HEK293 (cell line): ENCODE measurements around the gene DEAF1.

ENCODE experiments used
- CTCF ChIA-PET: fragments of 350-600 bp; formaldehyde crosslinking; extraction: SDS; loops from one replicate; lab custom pipeline; 2021; ENCODE audit warnings: antibody characterized with exemption; lab: Yijun Ruan, JAX
- POLR2A ChIA-PET: fragments of 300-600 bp; formaldehyde crosslinking; extraction: SDS; loops from one replicate; lab custom pipeline; 2020; ENCODE audit warnings: antibody characterized with exemption, inconsistent platforms; lab: Yijun Ruan, JAX
- H3K27ac ChIP-seq: fragments of 200-500 bp; sonication (Bioruptor generic); 2 replicates; pipeline ENCODE4 v1.5.1; 2014; ENCODE audit warnings: low read depth, low read length, control low read depth, inconsistent platforms; ENCODE audit errors: extremely low read depth
- H3K36me3 ChIP-seq, 2 experiments: fragments of 200-500 bp in 1 of 2; sonication (Bioruptor generic) in 1 of 2; 1 replicate in 1 of 2; 2 replicates in 1 of 2; pipeline ENCODE4 v1.5.1; 2014 to 2017; ENCODE audit warnings: inconsistent platforms in 2 of 2, low read length in 2 of 2; ENCODE audit not compliant: control insufficient read depth in 2 of 2, insufficient read depth in 1 of 2
- H3K4me1 ChIP-seq: fragments of 200-500 bp; sonication (Bioruptor generic); 2 replicates; pipeline ENCODE4 v1.5.1; 2014; ENCODE audit warnings: mild to moderate bottlenecking, low read length, inconsistent platforms; ENCODE audit not compliant: control insufficient read depth, insufficient read depth
- H3K4me3 ChIP-seq: 2 replicates; pipeline ENCODE4 v1.5.1; 2011; ENCODE audit warnings: low read depth, mild to moderate bottlenecking, control low read depth, low read length, moderate library complexity
- H3K9me3 ChIP-seq: fragments of 200-500 bp; sonication (Bioruptor generic); 2 replicates; pipeline ENCODE4 v1.5.1; 2014; ENCODE audit warnings: low read depth, low read length, inconsistent platforms; ENCODE audit not compliant: control insufficient read depth, insufficient read depth
- KLF9 ChIP-seq: fragments of 450-650 bp; formaldehyde crosslinking; IDR thresholded peaks from 2 replicates; pipeline ENCODE4 v1.5.1; 2016; ENCODE audit warnings: missing biosample characterization, missing genetic modification characterization, low read depth
- WT1 ChIP-seq: fragments of 450-650 bp; formaldehyde crosslinking; IDR thresholded peaks from 2 replicates; pipeline ENCODE4 v1.5.1; 2016; ENCODE audit warnings: missing biosample characterization, missing genetic modification characterization
- YY1 ChIP-seq: fragments of 450-650 bp; formaldehyde crosslinking; IDR thresholded peaks from 2 replicates; pipeline ENCODE4 v1.5.1; 2018; ENCODE audit warnings: missing biosample characterization, missing genetic modification characterization
- ZBTB17 ChIP-seq: fragments of 450-650 bp; formaldehyde crosslinking; IDR thresholded peaks from 2 replicates; pipeline ENCODE4 v1.5.1; 2016; ENCODE audit warnings: missing biosample characterization, missing genetic modification characterization
- ZBTB48 ChIP-seq: fragments of 450-650 bp; formaldehyde crosslinking; IDR thresholded peaks from 2 replicates; pipeline ENCODE4 v1.5.1; 2016; ENCODE audit warnings: missing biosample characterization, missing genetic modification characterization
- ZNF10 ChIP-seq: fragments of 450-650 bp; formaldehyde crosslinking; IDR thresholded peaks from 2 replicates; pipeline ENCODE4 v1.5.1; 2017; ENCODE audit warnings: missing biosample characterization, missing genetic modification characterization
- ZNF121 ChIP-seq: fragments of 450-650 bp; formaldehyde crosslinking; IDR thresholded peaks from 2 replicates; pipeline ENCODE4 v1.5.1; 2016; ENCODE audit warnings: missing biosample characterization, missing genetic modification characterization
- ZNF138 ChIP-seq: fragments of 450-650 bp; formaldehyde crosslinking; IDR thresholded peaks from 2 replicates; pipeline ENCODE4 v1.5.1; 2016; ENCODE audit warnings: missing biosample characterization, missing genetic modification characterization, borderline replicate concordance
- ZNF24 ChIP-seq: fragments of 450-650 bp; formaldehyde crosslinking; IDR thresholded peaks from 2 replicates; pipeline ENCODE4 v1.5.1; 2016; ENCODE audit warnings: missing biosample characterization, missing genetic modification characterization
- ZNF248 ChIP-seq: fragments of 450-650 bp; formaldehyde crosslinking; IDR thresholded peaks from 2 replicates; pipeline ENCODE4 v1.5.1; 2017; ENCODE audit warnings: missing biosample characterization, missing genetic modification characterization
- ZNF311 ChIP-seq: fragments of 450-650 bp; formaldehyde crosslinking; IDR thresholded peaks from 2 replicates; pipeline ENCODE4 v1.5.1; 2017; ENCODE audit warnings: missing biosample characterization, missing genetic modification characterization, borderline replicate concordance
- ZNF394 ChIP-seq: fragments of 450-650 bp; formaldehyde crosslinking; IDR thresholded peaks from 2 replicates; pipeline ENCODE4 v1.5.1; 2016; ENCODE audit warnings: missing biosample characterization, missing genetic modification characterization, mild to moderate bottlenecking, moderate library complexity, borderline replicate concordance
- ZNF530 ChIP-seq: fragments of 450-650 bp; formaldehyde crosslinking; IDR thresholded peaks from 2 replicates; pipeline ENCODE4 v1.5.1; 2016; ENCODE audit warnings: low read depth, missing biosample characterization, missing genetic modification characterization
- ZNF626 ChIP-seq: fragments of 450-650 bp; sonication (Bioruptor Pico); formaldehyde crosslinking; IDR thresholded peaks from 2 replicates; pipeline ENCODE4 v1.5.1; 2018; ENCODE audit warnings: missing biosample characterization, missing genetic modification characterization, inconsistent platforms
- ZNF768 ChIP-seq: fragments of 450-650 bp; formaldehyde crosslinking; IDR thresholded peaks from 2 replicates; pipeline ENCODE4 v1.5.1; 2018; ENCODE audit warnings: missing biosample characterization, mild to moderate bottlenecking, missing genetic modification characterization
- ZNF830 ChIP-seq: fragments of 450-650 bp; IDR thresholded peaks from 2 replicates; pipeline ENCODE4 v1.5.0; 2018; ENCODE audit warnings: missing biosample characterization, missing genetic modification characterization, low read depth, mild to moderate bottlenecking, moderate library complexity
- TF ChIP-seq, protein P1 (sequence below): fragments of 450-650 bp; formaldehyde crosslinking; IDR thresholded peaks from 2 replicates; pipeline ENCODE4 v1.5.0; 2017; ENCODE audit warnings: missing biosample characterization, missing genetic modification characterization, borderline replicate concordance
- TF ChIP-seq, protein P2 (sequence below): fragments of 450-650 bp; formaldehyde crosslinking; IDR thresholded peaks from 2 replicates; pipeline ENCODE4 v1.5.1; 2016; ENCODE audit warnings: missing biosample characterization, missing genetic modification characterization
- TF ChIP-seq, protein P3 (sequence below): fragments of 450-650 bp; formaldehyde crosslinking; IDR thresholded peaks from 2 replicates; pipeline ENCODE4 v1.5.1; 2016; ENCODE audit warnings: missing biosample characterization, missing genetic modification characterization
- TF ChIP-seq, protein P4 (sequence below): fragments of 450-650 bp; formaldehyde crosslinking; IDR thresholded peaks from 2 replicates; pipeline ENCODE4 v1.5.1; 2016; ENCODE audit warnings: missing biosample characterization, missing genetic modification characterization
- TF ChIP-seq, protein P5 (sequence below): fragments of 450-650 bp; formaldehyde crosslinking; IDR thresholded peaks from 2 replicates; pipeline ENCODE4 v1.5.1; 2016; ENCODE audit warnings: missing biosample characterization, missing genetic modification characterization
- TF ChIP-seq, protein P6 (sequence below): sonication (generic); formaldehyde crosslinking; IDR thresholded peaks from 2 replicates; pipeline ENCODE4 v1.8.1; 2022; ENCODE audit warnings: mild to moderate bottlenecking, moderate library complexity, missing genetic modification reagents
- TF ChIP-seq, protein P7 (sequence below): fragments of 450-650 bp; formaldehyde crosslinking; IDR thresholded peaks from 2 replicates; pipeline ENCODE4 v1.5.1; 2016; ENCODE audit warnings: missing biosample characterization, missing genetic modification characterization

The DEAF1 gene

DNA sequence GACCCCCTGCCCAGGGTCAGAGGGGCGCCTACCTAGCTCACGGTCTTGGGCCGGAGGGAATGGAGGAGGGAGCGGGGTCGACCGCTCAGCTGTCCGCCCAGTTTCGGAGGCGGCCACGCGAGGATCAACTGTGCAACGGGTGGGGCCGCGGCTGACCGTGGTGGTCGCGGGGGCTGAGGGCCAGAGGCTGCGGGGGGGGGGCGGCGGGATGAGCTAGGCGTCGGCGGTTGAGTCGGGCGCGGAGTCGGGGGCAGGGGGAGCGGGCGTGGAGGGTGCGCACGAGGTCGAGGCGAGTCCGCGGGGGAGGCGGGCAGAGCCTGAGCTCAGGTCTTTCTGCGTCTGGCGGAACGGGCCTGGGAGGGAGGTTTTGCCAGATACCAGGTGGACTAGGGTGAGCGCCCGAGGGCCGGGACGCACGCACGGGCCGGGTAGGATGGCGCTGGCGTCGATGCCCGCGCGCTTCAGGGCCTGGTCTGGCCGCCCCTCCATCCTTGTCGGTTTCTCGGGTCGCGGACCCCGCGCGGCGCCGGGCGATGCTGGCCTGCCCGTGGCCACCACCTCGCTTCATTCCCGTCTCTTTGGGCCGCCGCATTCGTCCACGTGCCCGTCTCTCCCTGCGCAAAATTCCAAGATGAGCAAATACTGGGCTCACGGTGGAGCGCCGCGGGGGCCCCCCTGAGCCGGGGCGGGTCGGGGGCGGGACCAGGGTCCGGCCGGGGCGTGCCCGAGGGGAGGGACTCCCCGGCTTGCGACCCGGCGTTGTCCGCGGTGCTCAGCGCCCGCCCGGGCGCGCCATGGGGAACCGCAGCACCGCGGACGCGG lies 58.3 kb downstream of the DEAF1 start, which contains the start of gene DRD4 (continued):
- TF ChIP-seq ZNF768 (tag by site-specific recombination), result no peak
- no peak for TF ChIP-seq ZNF394 (tag by site-specific recombination)
- TF ChIP-seq ZNF121 (tag by site-specific recombination), result no peak
- no peak for TF ChIP-seq YY1
- TF ChIP-seq, protein P1, sequence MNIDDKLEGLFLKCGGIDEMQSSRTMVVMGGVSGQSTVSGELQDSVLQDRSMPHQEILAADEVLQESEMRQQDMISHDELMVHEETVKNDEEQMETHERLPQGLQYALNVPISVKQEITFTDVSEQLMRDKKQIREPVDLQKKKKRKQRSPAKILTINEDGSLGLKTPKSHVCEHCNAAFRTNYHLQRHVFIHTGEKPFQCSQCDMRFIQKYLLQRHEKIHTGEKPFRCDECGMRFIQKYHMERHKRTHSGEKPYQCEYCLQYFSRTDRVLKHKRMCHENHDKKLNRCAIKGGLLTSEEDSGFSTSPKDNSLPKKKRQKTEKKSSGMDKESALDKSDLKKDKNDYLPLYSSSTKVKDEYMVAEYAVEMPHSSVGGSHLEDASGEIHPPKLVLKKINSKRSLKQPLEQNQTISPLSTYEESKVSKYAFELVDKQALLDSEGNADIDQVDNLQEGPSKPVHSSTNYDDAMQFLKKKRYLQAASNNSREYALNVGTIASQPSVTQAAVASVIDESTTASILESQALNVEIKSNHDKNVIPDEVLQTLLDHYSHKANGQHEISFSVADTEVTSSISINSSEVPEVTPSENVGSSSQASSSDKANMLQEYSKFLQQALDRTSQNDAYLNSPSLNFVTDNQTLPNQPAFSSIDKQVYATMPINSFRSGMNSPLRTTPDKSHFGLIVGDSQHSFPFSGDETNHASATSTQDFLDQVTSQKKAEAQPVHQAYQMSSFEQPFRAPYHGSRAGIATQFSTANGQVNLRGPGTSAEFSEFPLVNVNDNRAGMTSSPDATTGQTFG (tag by site-specific recombination), result no peak
- no peak for TF ChIP-seq ZNF530 (tag by site-specific recombination)
- no peak for TF ChIP-seq ZNF138 (tag by site-specific recombination)
- no peak for TF ChIP-seq KLF9 (tag by site-specific recombination)
- TF ChIP-seq, protein P2, sequence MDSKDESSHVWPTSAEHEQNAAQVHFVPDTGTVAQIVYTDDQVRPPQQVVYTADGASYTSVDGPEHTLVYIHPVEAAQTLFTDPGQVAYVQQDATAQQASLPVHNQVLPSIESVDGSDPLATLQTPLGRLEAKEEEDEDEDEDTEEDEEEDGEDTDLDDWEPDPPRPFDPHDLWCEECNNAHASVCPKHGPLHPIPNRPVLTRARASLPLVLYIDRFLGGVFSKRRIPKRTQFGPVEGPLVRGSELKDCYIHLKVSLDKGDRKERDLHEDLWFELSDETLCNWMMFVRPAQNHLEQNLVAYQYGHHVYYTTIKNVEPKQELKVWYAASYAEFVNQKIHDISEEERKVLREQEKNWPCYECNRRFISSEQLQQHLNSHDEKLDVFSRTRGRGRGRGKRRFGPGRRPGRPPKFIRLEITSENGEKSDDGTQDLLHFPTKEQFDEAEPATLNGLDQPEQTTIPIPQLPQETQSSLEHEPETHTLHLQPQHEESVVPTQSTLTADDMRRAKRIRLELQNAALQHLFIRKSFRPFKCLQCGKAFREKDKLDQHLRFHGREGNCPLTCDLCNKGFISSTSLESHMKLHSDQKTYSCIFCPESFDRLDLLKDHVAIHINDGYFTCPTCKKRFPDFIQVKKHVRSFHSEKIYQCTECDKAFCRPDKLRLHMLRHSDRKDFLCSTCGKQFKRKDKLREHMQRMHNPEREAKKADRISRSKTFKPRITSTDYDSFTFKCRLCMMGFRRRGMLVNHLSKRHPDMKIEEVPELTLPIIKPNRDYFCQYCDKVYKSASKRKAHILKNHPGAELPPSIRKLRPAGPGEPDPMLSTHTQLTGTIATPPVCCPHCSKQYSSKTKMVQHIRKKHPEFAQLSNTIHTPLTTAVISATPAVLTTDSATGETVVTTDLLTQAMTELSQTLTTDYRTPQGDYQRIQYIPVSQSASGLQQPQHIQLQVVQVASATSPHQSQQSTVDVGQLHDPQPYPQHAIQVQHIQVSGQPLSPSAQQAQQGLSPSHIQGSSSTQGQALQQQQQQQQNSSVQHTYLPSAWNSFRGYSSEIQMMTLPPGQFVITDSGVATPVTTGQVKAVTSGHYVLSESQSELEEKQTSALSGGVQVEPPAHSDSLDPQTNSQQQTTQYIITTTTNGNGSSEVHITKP, result no peak

DNA sequence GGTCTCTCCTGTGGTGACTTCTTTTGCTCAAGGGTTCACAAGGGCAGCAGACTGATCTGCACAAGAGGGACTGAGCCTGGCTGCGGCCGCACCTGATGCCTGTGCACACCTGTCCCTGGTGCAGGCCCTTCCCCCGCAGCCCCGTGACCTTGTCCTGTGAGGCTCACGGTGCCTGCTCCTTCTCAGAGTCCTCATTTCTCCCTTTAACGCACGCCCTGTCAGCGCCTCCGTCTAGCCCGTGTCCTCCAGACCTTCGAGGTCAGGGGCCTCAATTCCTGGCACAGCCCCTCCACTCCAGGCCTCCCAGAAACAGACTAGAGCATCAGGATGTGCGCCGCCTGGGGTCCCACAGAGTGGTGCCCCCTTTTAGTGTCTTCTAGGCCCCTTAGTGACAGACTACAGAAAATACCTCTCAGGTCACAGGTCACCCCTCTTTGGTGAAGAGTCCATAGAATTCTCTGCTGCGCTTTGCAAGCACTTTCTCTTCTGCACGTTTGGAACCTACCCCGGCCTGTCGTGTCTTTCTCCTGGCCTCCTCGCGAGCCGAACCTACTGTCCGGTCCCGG lies 59.0 kb downstream of the DEAF1 start:
- Histone ChIP-seq H3K27ac (no peak overlapping the region), H3K36me3 (peaks cover 0 to 16% of the 10 kb centered on the region in 2 experiments; a peak in 2 of 3 replicates), H3K4me3 (no peak overlapping the region), H3K4me1 (no peaks in the 10 kb centered on the region), H3K9me3 (no peaks in the 10 kb centered on the region)
- ChIA-PET POLR2A (no interaction called here), CTCF (interaction anchor here (0.6 kb wide), 1 partner anchor 188 kb away, joined by 3 read pairs; no protein-coding TSS in a partner anchor)
- TF ChIP-seq, protein P3, sequence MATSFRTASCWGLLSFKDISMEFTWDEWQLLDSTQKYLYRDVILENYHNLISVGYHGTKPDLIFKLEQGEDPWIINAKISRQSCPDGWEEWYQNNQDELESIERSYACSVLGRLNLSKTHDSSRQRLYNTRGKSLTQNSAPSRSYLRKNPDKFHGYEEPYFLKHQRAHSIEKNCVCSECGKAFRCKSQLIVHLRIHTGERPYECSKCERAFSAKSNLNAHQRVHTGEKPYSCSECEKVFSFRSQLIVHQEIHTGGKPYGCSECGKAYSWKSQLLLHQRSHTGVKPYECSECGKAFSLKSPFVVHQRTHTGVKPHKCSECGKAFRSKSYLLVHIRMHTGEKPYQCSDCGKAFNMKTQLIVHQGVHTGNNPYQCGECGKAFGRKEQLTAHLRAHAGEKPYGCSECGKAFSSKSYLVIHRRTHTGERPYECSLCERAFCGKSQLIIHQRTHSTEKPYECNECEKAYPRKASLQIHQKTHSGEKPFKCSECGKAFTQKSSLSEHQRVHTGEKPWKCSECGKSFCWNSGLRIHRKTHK, result no peak
- TF ChIP-seq, protein P4, sequence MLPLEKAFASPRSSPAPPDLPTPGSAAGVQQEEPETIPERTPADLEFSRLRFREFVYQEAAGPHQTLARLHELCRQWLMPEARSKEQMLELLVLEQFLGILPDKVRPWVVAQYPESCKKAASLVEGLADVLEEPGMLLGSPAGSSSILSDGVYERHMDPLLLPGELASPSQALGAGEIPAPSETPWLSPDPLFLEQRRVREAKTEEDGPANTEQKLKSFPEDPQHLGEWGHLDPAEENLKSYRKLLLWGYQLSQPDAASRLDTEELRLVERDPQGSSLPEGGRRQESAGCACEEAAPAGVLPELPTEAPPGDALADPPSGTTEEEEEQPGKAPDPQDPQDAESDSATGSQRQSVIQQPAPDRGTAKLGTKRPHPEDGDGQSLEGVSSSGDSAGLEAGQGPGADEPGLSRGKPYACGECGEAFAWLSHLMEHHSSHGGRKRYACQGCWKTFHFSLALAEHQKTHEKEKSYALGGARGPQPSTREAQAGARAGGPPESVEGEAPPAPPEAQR, result no peak
- TF ChIP-seq, protein P5, sequence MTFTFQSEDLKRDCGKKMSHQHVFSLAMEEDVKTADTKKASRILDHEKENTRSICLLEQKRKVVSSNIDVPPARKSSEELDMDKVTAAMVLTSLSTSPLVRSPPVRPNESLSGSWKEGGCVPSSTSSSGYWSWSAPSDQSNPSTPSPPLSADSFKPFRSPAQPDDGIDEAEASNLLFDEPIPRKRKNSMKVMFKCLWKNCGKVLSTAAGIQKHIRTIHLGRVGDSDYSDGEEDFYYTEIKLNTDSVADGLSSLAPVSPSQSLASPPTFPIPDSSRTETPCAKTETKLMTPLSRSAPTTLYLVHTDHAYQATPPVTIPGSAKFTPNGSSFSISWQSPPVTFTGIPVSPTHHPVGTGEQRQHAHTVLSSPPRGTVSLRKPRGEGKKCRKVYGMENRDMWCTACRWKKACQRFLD (tag by site-specific recombination), result no peak
- TF ChIP-seq ZNF626 (tag by site-specific recombination), result no peak
- TF ChIP-seq, protein P6, sequence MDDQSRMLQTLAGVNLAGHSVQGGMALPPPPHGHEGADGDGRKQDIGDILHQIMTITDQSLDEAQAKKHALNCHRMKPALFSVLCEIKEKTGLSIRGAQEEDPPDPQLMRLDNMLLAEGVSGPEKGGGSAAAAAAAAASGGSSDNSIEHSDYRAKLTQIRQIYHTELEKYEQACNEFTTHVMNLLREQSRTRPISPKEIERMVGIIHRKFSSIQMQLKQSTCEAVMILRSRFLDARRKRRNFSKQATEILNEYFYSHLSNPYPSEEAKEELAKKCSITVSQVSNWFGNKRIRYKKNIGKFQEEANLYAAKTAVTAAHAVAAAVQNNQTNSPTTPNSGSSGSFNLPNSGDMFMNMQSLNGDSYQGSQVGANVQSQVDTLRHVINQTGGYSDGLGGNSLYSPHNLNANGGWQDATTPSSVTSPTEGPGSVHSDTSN (CRISPR knock-in tag), result no peak
- no peak for TF ChIP-seq WT1
- no peak for TF ChIP-seq ZNF24 (tag by site-specific recombination)
- TF ChIP-seq ZNF311 (tag by site-specific recombination), result no peak
- TF ChIP-seq ZNF248 (tag by site-specific recombination), result no peak
- TF ChIP-seq ZBTB48 (tag by site-specific recombination), result no peak
- TF ChIP-seq, protein P7, sequence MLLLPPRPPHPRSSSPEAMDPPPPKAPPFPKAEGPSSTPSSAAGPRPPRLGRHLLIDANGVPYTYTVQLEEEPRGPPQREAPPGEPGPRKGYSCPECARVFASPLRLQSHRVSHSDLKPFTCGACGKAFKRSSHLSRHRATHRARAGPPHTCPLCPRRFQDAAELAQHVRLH (tag by site-specific recombination), result no peak
- no peak for TF ChIP-seq ZNF830 (tag by site-specific recombination)
- no peak for TF ChIP-seq ZNF10 (tag by site-specific recombination)
- no peak for TF ChIP-seq KLF9 (tag by site-specific recombination)
- TF ChIP-seq ZBTB17, result no peak
